GM18873 (cell line): ENCODE data around the gene CROCC.
A peak's percentile ranks its signal among the peaks of the same experiment; 100 is the strongest.
"Not testable (repeated sequence)": the region's sequence is repeated elsewhere in the genome, so short reads cannot be mapped to it uniquely, and the experiment has no call there.

Experiments
- ATAC-seq: cut with Tn5 transposase; IDR thresholded peaks from one replicate; pipeline ENCODE4 v1.9.1; 2021; ENCODE audit warnings: mild to moderate bottlenecking, moderate library complexity, moderate number of reproducible peaks; ENCODE audit not compliant: unreplicated experiment, low FRiP score

Gene CROCC

DNA sequence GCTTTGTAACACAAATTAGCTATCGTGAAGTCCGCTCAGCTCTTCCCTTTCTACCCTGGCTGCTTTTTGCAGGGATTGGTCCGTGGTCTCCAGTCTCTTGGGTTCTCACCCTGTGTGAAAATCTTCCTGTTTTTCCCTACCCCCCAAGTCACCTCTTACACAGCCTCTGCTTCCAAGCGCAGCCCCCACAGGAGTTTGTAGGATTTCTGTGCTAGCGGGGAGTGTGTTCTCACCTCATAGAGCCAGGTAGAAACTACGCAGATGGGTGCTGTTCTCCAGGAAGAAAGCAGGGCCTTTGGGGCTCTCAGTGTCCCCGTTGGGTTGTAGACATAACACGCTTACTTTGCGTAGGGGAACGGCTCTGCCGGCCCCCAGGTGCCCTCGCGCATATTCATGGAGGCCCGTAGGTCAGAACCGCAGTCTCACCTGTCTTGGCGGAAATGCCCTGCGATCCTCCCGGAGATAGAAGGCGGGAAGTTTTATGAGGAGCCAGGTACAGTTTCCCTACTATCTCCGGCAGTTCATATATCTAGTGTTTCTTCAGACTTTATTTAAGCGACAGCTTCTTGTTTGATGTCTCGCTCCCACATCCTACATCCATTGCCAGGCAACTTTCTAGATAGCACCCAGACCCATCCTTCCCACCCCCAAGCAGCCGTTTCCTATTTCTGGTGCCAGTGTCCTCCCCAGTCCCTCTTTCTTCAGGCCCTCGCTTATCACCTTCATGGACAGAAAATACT, 25.2 kb upstream of the CROCC start:
- peak; percentile 11 for ATAC-seq

DNA sequence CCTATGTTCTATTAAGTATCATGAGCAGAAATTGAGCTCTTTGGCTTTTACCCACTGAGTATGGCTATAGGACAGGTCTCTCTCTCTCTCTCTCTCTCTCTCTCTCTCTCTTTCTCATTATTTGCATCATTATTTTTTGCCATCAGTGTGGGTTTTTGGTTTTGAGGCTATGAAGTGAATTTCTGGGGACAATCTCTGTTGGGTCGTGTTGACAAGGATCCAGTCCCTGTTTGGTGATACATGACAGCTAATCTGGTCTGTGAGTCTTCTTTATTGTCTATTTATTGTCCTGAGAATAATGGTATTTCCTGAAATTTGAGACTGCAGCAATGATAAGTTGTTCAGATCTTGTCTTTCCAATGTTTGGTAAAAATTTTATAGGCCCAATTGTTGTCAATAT, 24.1 kb upstream of the CROCC start:
- not testable (repeated sequence) for ATAC-seq

DNA sequence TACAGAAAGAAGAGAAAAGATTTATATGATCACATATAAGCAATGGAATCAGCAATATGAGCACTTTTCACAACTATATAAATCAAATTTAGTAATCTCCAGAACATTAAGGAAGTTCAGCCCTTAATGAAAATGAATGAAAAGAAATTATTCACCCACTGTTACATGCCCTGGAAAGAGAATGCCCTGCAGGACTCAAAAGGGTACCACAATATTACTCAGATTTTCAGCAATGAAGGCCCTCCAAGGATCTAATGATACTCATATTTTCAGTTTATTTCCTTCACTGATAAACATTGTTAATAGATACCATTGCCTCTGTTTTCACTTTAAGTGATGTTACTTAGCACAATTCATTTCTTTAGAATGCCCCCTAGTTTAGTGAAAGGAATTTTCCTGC, 23.4 kb upstream of the CROCC start:
- ATAC-seq = not testable (repeated sequence)

DNA sequence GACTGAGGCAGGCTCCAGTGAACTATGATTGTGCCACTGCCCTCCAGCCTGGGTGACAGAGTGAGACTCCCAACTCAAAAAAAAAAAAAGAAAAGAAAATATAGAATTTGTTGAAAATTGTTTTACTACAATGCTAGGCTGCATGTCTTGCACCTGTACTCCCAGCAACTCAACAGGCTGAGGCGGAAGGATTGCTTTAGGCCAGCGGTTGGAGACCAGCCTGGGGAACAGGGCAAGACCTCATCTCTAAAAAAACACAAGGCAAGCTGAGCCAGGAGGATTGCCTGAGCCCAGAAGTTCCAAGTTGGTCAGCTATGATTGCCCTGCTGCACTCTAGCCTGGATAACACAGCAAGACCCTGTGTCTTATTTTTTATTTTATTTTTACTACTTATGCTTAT, 22.7 kb upstream of the CROCC start:
- not testable (repeated sequence) for ATAC-seq

DNA sequence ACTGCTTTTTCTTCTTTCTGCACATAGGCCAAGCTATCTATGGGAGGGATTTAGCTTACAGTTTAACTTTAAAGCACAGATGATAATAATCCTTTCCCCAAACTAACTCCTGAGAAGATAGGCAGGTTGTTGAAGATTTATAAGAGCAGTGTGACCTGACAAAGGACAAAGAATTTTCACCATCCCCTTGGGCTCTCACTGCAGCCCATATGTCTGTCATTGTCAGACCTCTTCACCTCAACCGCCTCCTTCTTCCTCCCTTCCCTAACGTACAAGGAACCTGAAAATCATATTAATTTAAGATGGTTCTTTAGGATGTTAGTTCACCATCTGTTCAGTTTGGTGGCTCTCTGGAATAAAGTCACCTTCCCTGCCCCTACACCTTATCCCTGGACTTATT, 21.0 kb upstream of the CROCC start:
- ATAC-seq = no peak

DNA sequence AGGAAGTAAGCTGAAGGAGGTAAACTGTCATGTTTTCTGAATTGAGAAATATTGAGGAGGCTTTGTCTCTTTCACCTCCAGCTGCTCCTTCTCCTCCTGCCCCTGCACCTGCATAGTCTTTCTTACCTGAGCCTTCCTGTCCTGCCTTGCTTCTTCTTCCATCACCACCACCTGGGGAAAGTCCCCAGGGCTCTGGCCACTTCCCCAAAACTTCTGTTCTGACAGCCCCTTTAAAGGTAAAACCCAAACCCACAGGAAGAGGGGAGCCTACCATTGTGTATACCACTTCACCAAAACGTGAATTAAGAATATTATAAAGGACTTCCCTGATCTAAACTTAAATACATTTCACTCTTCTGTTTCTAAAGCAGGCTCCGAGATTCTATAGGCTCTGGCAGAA, 20.4 kb upstream of the CROCC start:
- ATAC-seq = not testable (repeated sequence)

DNA sequence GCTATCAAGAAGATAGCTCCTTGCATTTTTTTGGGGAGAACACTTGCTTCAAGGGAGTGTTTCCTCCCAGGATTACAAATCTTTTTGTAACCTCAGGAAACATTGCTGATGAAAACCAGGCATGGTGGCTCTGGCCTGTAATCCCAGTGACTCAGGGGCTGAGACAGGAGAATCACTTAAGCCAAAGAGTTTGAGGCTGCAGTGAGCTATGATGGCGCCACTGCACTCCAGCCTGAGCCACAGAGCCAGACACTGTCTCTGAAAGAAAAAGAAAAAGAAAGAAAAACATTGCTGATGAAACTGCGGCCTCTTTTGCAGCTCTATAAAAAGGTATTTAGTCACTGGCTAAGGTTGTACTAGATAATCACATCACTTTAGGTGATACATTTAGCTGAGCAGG, 18.7 kb upstream of the CROCC start:
- no peak for ATAC-seq

DNA sequence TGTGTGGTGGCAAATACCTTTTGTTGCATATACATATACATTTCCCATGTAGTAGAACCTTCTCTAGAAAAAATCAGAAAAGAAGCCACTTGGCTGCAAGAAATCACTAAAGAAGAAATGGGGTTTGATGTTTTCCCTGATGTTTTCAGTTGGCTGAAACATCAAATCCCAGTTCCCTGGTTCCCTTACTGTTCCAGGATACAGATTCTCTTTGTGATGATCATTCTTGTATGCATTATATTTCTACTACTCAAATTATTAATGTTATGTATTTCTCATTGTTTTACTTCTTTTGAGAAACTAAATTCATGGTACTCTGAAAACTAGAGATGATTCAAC, 18.3 kb upstream of the CROCC start:
- ATAC-seq = no peak

DNA sequence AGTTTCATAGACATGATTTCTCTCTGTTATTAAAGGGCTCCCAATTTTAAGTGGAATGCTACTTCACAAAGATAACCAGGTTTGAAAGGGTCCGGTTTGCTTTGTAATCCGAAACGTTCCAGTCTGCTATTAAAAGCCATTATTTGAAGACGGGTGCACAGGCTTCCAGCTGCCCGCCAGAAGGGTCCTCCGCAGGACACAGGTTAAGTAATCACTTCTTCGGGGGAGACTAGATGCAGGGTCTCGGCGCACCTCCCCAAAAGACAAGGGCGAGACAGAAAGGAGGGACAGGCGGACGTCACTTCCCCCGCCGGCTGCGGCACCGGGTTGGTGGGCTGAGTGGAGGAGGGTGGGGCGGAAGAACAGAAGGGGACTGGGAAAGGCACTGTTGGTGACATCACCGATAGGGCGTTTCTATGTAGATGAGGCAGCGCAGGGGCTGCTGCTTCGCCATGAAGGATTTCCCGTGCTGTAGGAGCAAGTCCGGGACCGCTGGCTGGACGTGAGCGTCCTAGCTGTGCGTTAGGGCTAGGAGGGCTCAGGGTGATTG, 17.1 kb upstream of the CROCC start:
- ATAC-seq = peak; percentile 81

DNA sequence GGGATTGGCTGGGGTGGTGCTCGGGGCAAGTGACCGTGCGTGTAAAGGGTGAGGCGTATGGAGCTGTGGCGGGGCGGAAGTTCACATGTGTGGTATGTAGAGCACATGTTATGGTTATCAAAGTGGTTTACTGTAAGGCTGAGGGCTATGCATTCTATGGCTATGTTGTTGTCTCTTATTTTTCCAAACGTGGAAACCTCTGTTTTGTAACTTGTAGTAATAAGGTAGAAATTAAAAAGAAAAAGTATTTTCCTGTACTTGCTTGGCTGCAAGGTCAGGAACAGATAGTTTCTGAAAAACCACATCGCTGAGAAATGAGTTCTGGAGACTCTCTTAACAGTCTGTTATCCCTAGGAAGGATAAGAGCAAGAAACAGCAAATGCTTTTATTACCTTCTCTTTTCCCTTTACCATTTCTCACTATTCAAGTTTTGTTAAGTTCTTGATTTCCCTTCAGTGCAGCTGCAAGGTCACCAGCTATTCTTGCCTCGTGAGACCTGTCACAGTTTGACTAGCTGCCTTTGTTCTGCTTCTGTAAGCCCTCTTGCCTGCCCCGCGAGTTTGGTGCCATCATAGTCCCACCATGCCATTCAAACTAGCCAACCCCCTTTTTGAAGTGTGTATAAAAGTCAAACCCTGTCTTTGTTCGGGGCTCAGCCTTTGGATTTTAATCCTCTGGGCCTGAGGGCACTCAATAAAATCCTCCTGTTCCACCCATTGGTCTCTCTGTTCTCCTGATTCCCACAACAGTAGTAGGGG, 16.4 kb upstream of the CROCC start:
- peak; percentile 60 for ATAC-seq

DNA sequence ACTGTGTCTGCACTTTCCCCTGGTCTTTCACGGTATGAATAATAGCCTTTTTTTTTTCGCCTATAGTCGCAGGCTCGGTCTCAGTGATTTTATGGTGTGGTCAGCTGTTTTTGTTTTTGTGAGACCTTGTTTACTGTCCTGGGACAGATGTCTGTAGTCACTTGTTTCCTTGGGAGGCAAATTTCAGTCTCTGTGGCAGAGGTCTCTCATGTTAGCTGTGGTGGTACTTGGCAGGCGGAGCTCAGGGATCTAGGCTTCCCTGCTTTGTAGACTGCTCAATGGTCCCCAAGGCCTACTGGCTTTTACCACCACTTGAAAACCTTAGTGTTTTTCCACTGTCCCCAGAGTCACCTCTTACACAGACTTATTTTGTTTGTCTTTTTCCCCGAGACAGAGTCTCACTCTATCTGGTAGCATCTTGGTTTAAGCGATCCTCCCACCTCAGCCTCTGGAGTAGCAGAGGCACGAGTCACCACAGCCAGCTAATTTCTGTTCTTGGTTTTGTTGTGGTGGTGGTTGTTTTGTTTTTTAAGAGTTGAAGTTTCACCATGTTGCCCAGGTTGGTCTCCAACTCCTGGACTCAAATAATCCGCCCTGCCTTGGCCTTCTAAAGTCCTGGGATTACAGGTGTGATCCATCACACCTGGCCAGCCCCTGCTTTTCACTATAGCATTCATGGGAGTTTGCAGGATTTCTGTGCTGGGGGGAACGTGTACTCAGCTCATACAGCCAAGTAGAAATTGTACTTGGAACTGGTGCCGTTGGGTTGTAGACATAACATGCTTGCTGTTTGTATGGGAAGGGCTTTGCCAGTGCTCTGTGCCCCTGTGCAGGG, 15.6 kb upstream of the CROCC start:
- peak; percentile 3 for ATAC-seq

DNA sequence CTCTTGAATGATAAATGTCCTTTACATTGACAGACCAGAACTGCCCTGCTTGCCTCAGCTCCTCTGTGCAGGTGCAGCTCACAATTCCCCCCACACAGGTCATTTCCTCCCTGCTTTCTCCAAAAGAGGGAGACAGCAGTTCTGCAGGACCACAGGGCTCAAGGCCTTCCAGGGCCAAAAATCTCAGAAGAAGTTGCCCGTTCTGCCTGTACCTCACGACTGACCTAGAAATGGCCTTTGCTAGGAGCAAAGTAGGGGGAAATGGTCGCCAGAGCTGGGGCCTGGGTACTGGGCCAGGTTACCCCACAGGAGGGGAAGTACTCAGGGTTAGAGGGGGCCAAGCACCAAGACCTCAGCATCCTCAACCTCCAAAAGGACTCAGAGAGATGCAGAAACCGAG, 14.9 kb upstream of the CROCC start:
- ATAC-seq = no peak

DNA sequence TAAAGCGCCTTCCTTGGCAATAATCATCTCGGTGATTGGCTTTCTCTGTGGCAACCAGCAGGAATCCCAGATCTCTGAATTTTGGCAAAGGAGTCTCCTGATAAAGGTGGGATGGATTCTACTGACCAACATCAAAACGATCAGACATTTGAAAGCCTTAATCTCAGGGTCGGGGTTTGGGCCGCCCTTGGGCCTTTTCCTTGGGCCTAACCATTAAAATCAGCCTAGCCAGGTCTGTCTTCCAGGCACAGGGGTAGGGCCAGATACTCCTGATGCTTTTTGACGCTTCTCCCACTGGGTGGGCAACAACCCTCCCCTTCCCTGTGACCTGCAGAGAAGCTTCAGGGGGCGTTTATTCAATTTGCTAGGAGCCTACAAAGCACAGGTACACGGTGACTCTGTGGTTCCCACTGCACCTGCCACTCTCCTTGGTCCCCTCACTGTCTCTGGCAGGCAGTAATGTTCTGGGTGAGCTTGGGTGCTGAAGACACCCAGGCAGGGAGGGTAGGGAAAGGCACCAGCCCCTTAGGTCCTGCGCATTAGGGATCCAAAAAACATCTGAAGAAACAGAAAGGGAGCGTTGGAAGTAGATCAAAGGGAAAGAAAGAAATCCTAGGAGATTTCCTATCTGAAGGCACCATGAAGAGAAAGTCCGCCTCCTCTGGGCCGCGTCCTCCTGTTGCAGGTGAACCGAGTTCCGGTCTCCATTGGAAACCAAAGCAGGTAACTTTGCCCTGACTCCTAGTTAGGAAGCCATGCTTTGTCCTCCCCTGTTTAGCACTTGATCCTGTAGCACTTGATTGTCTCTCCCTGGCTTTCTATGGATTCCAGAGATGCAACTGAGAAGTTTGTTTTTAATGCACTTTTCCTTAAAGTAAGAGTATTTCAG, 13.6 kb upstream of the CROCC start:
- ATAC-seq = no peak

DNA sequence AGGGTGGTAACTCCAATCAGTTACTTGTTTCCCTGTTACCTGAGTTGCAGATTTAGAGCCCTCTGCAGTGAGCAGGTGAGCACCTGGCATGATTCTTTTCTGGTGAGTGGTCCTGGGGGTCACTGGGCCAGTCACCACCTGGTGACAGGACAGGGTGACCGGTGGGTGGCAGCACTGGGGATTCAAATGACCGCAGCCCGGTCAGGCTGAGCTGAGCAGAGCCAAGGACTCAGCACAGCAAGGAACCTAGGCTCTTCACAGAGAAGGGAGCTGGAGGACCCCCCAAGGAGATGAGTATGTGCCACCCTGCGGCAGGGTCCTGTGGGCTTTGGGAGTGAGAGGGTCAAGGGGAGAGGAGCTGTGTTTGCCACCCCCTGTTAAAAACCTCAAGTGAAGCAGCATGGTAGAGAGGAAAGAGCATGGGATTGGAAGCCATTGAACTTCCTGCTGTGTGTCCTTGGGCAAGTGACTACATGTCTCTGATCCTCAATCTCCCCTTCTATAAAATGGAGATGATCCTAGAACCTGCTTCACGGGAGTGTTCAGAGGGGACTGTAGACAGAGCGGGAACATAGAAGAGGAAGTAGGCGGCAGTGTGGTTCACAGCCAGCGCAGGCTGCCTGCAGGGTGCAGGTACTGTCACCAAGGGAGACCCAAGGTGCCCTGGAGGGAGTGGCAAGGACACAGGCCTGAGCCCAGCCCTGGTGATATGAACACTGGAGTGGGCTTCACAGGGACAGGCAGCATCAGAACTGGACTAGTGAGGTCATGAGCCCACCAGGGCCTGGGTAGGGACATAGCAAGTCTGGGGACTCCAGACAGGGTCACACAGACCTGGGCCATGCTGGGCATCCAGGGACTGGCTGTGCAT, 9.6 kb upstream of the CROCC start:
- ATAC-seq = not testable (repeated sequence)

DNA sequence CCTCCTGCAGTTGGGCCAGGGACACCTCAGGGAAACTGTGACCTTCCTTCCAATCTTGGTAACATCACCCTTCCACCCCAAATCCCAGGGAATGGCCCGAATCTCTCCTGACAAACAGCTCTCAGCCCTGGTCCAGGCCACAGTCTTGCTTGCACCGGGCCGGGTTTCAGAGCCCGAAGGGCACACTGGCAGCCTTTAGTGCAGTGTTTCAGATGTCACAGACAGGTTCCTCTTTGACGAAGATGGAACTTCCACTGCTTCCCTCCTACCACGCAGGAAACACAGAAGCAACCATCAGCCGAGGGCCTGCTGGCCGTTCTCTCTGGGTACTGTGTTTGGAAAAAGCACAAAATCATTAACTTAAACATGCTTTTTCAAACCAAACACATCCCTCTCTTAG, 9.0 kb upstream of the CROCC start:
- not testable (repeated sequence) for ATAC-seq

DNA sequence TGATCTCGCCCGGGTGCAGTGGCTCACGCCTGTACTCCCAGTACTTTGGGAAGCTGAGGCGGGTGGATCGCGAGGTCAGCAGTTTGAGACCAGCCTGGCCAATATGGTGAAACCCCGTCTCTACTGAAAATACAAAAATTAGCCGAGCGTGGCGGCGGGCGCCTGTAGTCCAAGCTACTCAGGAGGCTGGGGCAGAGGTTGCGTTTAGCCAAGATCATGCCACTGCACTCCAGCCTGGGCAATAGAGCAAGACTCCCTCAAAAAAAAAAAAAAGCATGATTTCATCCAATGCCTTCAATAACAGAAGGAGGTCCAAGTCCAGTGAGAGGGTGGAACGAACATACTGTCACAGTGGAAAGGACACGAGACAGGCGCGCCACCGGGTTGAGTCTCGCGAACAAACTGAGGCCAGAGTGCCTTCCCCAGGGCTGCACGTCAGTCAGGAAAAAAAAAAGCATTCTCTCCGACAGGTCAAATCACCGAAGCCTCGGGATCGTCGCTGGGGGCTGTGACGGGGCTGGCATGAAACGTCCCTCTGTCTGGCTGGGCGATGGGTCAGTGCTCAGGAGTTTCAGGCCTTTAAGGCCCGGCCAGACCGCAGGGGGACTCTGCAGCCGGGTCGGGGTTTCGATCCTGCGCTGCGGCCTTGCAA, 8.4 kb upstream of the CROCC start:
- peak; percentile 1 for ATAC-seq

DNA sequence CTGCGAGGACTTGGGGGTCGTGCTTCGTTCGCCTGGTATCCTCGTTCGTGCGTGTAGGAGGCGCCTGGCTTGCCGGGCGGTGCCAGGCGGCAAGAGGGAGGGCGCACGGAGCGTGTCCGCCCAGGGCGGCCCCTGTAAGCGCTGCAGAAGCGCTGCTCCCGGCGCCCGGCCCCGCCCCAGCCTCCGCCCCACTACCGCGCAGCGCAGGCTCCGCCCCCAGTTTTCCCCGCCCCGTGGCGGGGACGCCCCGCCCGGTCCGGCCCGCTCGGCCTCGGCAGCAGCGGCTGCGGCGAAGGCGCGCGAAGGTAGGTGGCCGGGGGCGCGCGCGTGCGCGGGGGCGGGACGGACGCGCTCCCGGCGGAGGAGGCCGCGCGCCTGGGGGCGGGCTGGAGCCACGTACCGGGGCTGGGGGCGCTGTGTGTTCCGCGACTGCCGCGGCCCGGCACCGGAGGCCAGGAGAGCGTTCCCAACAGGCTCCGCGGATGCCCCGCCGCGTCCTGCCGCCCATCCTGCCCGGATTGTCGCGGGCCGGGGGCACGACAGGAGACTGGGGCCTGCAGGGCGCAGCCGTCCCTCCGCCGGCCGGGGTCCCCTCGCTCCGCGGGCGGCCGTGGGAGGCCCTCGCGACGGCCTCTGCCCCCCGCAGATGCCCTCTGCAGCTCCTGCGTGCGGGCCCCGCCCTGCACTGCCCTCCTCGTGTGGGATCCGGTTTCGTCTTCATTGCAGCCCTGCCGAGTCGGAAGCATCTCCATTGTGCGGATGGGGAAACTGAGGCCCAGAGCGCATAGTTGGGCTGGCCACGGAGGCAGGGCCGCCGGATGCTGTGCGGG, 7.7 kb upstream of the CROCC start:
- ATAC-seq = peak; percentile 40
